GM23338 (cell line): ENCODE data around the gene RNF181. TPM values are rescaled to one million over a fixed set of nuclear protein-coding genes. Genes with fewer than 3 reads are reported as not detected.
A peak's percentile ranks its signal among the peaks of the same experiment; 100 is the strongest.

Experiments
- ATAC-seq: fragments of 200-7000 bp; cut with Tn5 transposase; 3 replicates; pipeline ENCODE4 v1.9.1; 2020
- DNase-seq: peaks from one replicate; pipeline ENCODE4 v3.0.0-alpha.2; 2015; ENCODE audit warnings: low spot score
- H2AFZ ChIP-seq: fragments of 200-600 bp; sonication (generic); 2 replicates; pipeline ENCODE4 v1.8.0; 2016; ENCODE audit warnings: antibody characterized with exemption, mild to moderate bottlenecking, moderate library complexity
- H3F3A ChIP-seq: fragments of 200-600 bp; sonication (generic); replicated peaks from 2 replicates; pipeline ENCODE4 v1.8.0; 2017; ENCODE audit warnings: antibody characterized with exemption, mixed run types, low read depth
- H3K27ac ChIP-seq: fragments of 200-600 bp; sonication (generic); 2 replicates; pipeline ENCODE4 v1.6.1; 2016; ENCODE audit warnings: low read depth
- H3K27me3 ChIP-seq: fragments of 200-600 bp; sonication (generic); 2 replicates; pipeline ENCODE4 v1.8.0; 2016; ENCODE audit warnings: mild to moderate bottlenecking, mixed run types, moderate library complexity; ENCODE audit not compliant: insufficient read depth
- H3K36me3 ChIP-seq: fragments of 200-600 bp; sonication (generic); 2 replicates; pipeline ENCODE4 v1.8.0; 2016; ENCODE audit warnings: mild to moderate bottlenecking; ENCODE audit not compliant: insufficient read depth
- H3K4me1 ChIP-seq: fragments of 200-600 bp; sonication (generic); 2 replicates; pipeline ENCODE4 v1.8.0; 2016; ENCODE audit warnings: mild to moderate bottlenecking, moderate library complexity; ENCODE audit not compliant: insufficient read depth
- H3K4me2 ChIP-seq: fragments of 200-600 bp; sonication (generic); 2 replicates; pipeline ENCODE4 v1.7.1; 2017; ENCODE audit warnings: mixed run types
- H3K4me3 ChIP-seq: fragments of 200-600 bp; sonication (generic); 2 replicates; pipeline ENCODE4 v1.6.1; 2016; ENCODE audit warnings: mixed run types
- H3K79me2 ChIP-seq: fragments of 200-600 bp; sonication (generic); replicated peaks from 2 replicates; pipeline ENCODE4 v1.8.0; 2017; ENCODE audit warnings: mild to moderate bottlenecking; ENCODE audit not compliant: insufficient read depth
- H3K9me2 ChIP-seq: fragments of 200-600 bp; sonication (generic); 2 replicates; pipeline ENCODE4 v1.8.0; 2017; ENCODE audit not compliant: insufficient read depth
- H4K20me1 ChIP-seq: fragments of 200-600 bp; sonication (generic); replicated peaks from 2 replicates; pipeline ENCODE4 v1.8.0; 2017; ENCODE audit warnings: mild to moderate bottlenecking; ENCODE audit not compliant: insufficient read depth
- H3K27ac Mint-ChIP-seq: 2 replicates; pipeline ENCODE4 v1.8.0; 2020; ENCODE audit warnings: inconsistent platforms, mild to moderate bottlenecking, moderate library complexity, mixed read lengths
- H3K27me3 Mint-ChIP-seq: 3 replicates; pipeline ENCODE4 v1.8.0; 2022; ENCODE audit warnings: low read depth, mild to moderate bottlenecking, moderate library complexity, mixed read lengths, inconsistent platforms; ENCODE audit not compliant: insufficient read depth, poor library complexity
- H3K36me3 Mint-ChIP-seq: 3 replicates; pipeline ENCODE4 v1.8.0; 2021; ENCODE audit warnings: low read depth, mild to moderate bottlenecking, inconsistent platforms, moderate library complexity, mixed read lengths
- H3K4me1 Mint-ChIP-seq: 3 replicates; pipeline ENCODE4 v1.8.0; 2020; ENCODE audit warnings: mild to moderate bottlenecking, inconsistent platforms, mixed read lengths
- H3K4me3 Mint-ChIP-seq: 3 replicates; pipeline ENCODE4 v1.8.0; 2021; ENCODE audit warnings: moderate library complexity, mild to moderate bottlenecking, inconsistent platforms, mixed read lengths
- H3K9me3 Mint-ChIP-seq: 3 replicates; pipeline ENCODE4 v1.8.0; 2020; ENCODE audit warnings: moderate library complexity, mild to moderate bottlenecking, inconsistent platforms, mixed read lengths
- CREB1 ChIP-seq: fragments of 250-450 bp; sonication (Bioruptor Pico); IDR thresholded peaks from 2 replicates; pipeline ENCODE4 v1.5.0; 2020; ENCODE audit warnings: low read depth, mild to moderate bottlenecking, moderate library complexity
- EZH2 ChIP-seq: fragments of 200-600 bp; sonication (generic); IDR thresholded peaks from one replicate; pipeline ENCODE4 v1.8.0; 2017; ENCODE audit warnings: antibody characterized with exemption, mild to moderate bottlenecking, low read depth; ENCODE audit not compliant: unreplicated experiment
- EZH2phosphoT487 ChIP-seq: fragments of 200-600 bp; sonication (generic); IDR thresholded peaks from one replicate; pipeline ENCODE4 v1.8.1; 2018; ENCODE audit warnings: antibody characterized with exemption; ENCODE audit not compliant: unreplicated experiment
- JUNB ChIP-seq: IDR thresholded peaks from one replicate; pipeline ENCODE4 v1.6.1; 2016; ENCODE audit warnings: antibody characterized with exemption; ENCODE audit not compliant: unreplicated experiment
- NANOG ChIP-seq: IDR thresholded peaks from 2 replicates; pipeline ENCODE4 v1.6.1; 2016; ENCODE audit warnings: antibody characterized with exemption, borderline replicate concordance
- POLR2AphosphoS5 ChIP-seq: IDR thresholded peaks from 2 replicates; pipeline ENCODE4 v1.6.1; 2016; ENCODE audit warnings: antibody characterized with exemption, low read depth
- ZNF114 ChIP-seq: fragments of 250-450 bp; sonication (Bioruptor Pico); IDR thresholded peaks from 2 replicates; pipeline ENCODE4 v1.5.0; 2020; ENCODE audit warnings: mild to moderate bottlenecking, moderate library complexity
- ZNF331 ChIP-seq: fragments of 250-450 bp; sonication (Bioruptor Pico); IDR thresholded peaks from 2 replicates; pipeline ENCODE4 v1.5.0; 2020; ENCODE audit warnings: low read depth, mild to moderate bottlenecking, moderate library complexity
- polyA plus RNA-seq: library from polyadenylated mRNA; unstranded; fragments of >200 nt; fragmentation: Nextera tagmentation; extraction: Ambion mirVana; gene quantifications from 2 replicates; pipeline ENCODE4 v1.2.1, GENCODE V29; 2016
- total RNA-seq: library from RNA; depleted of rRNA; stranded (reverse); fragments of >200 nt; shearing (Covaris generic); gene quantifications from 2 replicates; pipeline ENCODE4 v1.2.3, GENCODE V29; 2014
- TF ChIP-seq, protein P1 (sequence below), 2 experiments: fragments of 200-600 bp in 1 of 2; sonication (generic) in 1 of 2; conservative IDR thresholded peaks; 2 replicates each; pipeline versions ENCODE4 v1.5.1 to v1.6.1; 2016 to 2017; ENCODE audit warnings: antibody characterized with exemption in 2 of 2, low read depth in 2 of 2, mild to moderate bottlenecking in 2 of 2, moderate library complexity in 1 of 2
- TF ChIP-seq, protein P2 (sequence below): IDR thresholded peaks from one replicate; pipeline ENCODE4 v1.6.1; 2018; ENCODE audit warnings: antibody characterized with exemption; ENCODE audit not compliant: unreplicated experiment
- TF ChIP-seq, protein P3 (sequence below): IDR thresholded peaks from 2 replicates; pipeline ENCODE4 v1.6.1; 2016; ENCODE audit warnings: antibody characterized with exemption

Gene RNF181
- total and polyA plus RNA-seq, 2 experiments from 2014 or later: 114 to 260 TPM

DNA sequence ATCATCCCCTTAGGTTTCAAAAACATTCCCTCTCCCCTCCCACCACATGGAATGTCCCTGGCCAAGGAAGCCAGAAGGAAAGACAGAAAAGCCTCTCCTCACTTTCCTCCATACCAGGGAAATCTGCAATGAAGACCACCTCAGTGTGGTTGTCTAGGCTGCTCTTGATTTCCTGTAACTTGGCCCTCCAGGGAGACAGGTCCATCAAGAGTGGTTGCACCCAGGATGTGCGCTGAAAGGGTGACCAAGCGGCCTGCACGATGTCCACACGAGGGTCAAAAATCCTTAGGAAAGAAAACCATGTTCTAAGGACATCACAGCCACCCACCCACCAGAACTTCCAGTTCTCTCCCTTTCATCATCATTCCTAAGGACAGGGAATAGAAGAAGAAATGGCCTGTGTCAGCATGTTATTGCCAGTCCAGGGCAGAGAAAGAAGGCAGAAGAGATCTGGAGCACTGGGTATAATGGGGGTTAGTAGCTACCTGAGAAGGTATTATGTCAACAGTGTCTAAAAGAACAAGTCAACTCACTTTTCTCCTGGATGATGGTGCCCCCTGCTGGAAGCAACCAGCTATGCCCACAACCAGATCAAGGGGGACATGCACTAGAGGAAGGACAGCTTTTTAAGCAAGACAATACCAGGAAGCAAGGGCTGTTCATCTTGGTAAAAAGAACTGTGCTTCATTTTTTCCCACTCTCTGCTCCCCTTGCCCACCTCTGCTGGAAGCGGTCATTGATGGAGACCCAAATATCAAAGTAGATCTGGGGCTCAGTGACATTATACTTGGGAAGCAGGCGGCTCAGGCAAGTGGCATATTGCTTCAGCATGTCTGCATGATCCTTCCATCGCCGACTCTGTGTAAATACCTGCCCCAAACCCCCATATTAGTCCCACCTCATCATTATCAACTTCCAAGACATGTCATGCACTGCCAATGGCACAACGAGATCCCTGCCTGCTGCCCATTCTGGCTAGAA lies 43.6 kb upstream of the RNF181 start:
- Histone ChIP-seq H3K4me3 (no peak overlapping the region), H3K27me3 (no peaks in the 10 kb centered on the region), H3F3A (peaks cover 7% of the 10 kb centered on the region), H2AFZ (no peak overlapping the region), H3K79me2 (no peaks in the 10 kb centered on the region), H3K4me2 (no peak overlapping the region), H3K36me3 (peaks cover 34% of the 10 kb centered on the region), H3K4me1 (no peaks in the 10 kb centered on the region), H3K9me2 (no peaks in the 10 kb centered on the region), H4K20me1 (0 out of 2 replicates have a peak, but pooled peaks cover 4% of the 10 kb centered on the region), H3K27ac (no peak overlapping the region)
- Mint-ChIP-seq H3K27ac (no peak overlapping the region), H3K27me3 (peaks cover 11% of the 10 kb centered on the region), H3K4me1 (peaks cover 7% of the 10 kb centered on the region; the same call in 2 of the 3 replicates), H3K36me3 (peaks cover 60% of the 10 kb centered on the region), H3K9me3 (no peaks in the 10 kb centered on the region; the same call in 2 of the 3 replicates), H3K4me3 (no peak overlapping the region; the same call in 2 of the 3 replicates)
- DNase-seq: peak; percentile 92
- peak; percentile 73 for ATAC-seq
- TF ChIP-seq, protein P1, sequence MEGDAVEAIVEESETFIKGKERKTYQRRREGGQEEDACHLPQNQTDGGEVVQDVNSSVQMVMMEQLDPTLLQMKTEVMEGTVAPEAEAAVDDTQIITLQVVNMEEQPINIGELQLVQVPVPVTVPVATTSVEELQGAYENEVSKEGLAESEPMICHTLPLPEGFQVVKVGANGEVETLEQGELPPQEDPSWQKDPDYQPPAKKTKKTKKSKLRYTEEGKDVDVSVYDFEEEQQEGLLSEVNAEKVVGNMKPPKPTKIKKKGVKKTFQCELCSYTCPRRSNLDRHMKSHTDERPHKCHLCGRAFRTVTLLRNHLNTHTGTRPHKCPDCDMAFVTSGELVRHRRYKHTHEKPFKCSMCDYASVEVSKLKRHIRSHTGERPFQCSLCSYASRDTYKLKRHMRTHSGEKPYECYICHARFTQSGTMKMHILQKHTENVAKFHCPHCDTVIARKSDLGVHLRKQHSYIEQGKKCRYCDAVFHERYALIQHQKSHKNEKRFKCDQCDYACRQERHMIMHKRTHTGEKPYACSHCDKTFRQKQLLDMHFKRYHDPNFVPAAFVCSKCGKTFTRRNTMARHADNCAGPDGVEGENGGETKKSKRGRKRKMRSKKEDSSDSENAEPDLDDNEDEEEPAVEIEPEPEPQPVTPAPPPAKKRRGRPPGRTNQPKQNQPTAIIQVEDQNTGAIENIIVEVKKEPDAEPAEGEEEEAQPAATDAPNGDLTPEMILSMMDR (conservative IDR thresholded peaks at IDR 0.05; ENCODE audit: low read depth in 2 of 2): peak; percentile 94 to 95
- 0 out of 2 replicates have a peak, but pooled peaks have one; percentile 21 for TF ChIP-seq POLR2AphosphoS5
- TF ChIP-seq, protein P2, sequence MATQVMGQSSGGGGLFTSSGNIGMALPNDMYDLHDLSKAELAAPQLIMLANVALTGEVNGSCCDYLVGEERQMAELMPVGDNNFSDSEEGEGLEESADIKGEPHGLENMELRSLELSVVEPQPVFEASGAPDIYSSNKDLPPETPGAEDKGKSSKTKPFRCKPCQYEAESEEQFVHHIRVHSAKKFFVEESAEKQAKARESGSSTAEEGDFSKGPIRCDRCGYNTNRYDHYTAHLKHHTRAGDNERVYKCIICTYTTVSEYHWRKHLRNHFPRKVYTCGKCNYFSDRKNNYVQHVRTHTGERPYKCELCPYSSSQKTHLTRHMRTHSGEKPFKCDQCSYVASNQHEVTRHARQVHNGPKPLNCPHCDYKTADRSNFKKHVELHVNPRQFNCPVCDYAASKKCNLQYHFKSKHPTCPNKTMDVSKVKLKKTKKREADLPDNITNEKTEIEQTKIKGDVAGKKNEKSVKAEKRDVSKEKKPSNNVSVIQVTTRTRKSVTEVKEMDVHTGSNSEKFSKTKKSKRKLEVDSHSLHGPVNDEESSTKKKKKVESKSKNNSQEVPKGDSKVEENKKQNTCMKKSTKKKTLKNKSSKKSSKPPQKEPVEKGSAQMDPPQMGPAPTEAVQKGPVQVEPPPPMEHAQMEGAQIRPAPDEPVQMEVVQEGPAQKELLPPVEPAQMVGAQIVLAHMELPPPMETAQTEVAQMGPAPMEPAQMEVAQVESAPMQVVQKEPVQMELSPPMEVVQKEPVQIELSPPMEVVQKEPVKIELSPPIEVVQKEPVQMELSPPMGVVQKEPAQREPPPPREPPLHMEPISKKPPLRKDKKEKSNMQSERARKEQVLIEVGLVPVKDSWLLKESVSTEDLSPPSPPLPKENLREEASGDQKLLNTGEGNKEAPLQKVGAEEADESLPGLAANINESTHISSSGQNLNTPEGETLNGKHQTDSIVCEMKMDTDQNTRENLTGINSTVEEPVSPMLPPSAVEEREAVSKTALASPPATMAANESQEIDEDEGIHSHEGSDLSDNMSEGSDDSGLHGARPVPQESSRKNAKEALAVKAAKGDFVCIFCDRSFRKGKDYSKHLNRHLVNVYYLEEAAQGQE: no peak

DNA sequence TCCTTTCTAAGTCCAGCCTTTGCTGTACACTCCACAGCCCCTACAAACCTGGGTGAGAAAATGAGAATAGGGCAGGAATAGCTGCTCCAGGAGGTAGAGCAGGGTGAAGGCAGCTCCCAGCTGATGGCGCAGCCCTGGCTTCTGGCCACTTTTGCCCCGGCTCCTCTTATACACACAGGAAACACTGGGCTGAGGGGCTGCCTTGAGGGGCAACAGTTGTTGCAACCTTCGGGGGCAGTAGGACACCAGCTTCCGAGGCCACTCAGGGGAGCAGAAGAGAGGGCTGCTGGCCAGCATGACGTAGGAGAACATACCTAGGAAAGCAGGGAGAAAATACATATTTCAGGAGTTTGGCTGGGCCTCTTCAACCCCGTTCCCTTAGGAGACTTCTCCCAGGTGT lies 42.4 kb upstream of the RNF181 start:
- H3K36me3 Mint-ChIP-seq: peaks cover 59% of the 10 kb centered on the region
- ATAC-seq: no peak
- H2AFZ ChIP-seq: no peak overlapping the region
- DNase-seq: no peak
- H4K20me1 ChIP-seq: peaks cover 9% of the 10 kb centered on the region; the same call in 1 of the 2 replicates
- peaks cover 4% of the 10 kb centered on the region; the same call in 1 of the 2 replicates for H3K79me2 ChIP-seq
- no peaks in the 10 kb centered on the region for H3K27me3 ChIP-seq
- H3K9me3 Mint-ChIP-seq: no peaks in the 10 kb centered on the region
- peaks cover 34% of the 10 kb centered on the region for H3K36me3 ChIP-seq
- no peak overlapping the region for H3K27ac ChIP-seq
- H3K27ac Mint-ChIP-seq: no peak overlapping the region
- H3K4me3 ChIP-seq: no peak overlapping the region
- peaks cover 7% of the 10 kb centered on the region; the same call in 2 of the 3 replicates for H3K4me1 Mint-ChIP-seq
- H3K9me2 ChIP-seq: no peaks in the 10 kb centered on the region
- H3F3A ChIP-seq: peaks cover 3% of the 10 kb centered on the region; the same call in 1 of the 2 replicates
- no peak overlapping the region for H3K4me2 ChIP-seq
- no peak overlapping the region for H3K4me3 Mint-ChIP-seq
- peaks cover 6% of the 10 kb centered on the region for H3K27me3 Mint-ChIP-seq
- no peaks in the 10 kb centered on the region for H3K4me1 ChIP-seq
- TF ChIP-seq EZH2 (no peak), ZNF114 (CRISPR knock-in tag) (no peak), ZNF331 (no peak), NANOG (no peak), EZH2phosphoT487 (no peak), CREB1 (no peak), JUNB (no peak)
- TF ChIP-seq, protein P3, sequence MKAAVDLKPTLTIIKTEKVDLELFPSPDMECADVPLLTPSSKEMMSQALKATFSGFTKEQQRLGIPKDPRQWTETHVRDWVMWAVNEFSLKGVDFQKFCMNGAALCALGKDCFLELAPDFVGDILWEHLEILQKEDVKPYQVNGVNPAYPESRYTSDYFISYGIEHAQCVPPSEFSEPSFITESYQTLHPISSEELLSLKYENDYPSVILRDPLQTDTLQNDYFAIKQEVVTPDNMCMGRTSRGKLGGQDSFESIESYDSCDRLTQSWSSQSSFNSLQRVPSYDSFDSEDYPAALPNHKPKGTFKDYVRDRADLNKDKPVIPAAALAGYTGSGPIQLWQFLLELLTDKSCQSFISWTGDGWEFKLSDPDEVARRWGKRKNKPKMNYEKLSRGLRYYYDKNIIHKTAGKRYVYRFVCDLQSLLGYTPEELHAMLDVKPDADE: no peak
- TF ChIP-seq, protein P2: no peak
